Fibroblast of villous mesenchyme (primary cell): ENCODE measurements around the gene COG6. TPM values are rescaled to one million over a fixed set of nuclear protein-coding genes. Genes with fewer than 3 reads are reported as not detected.

Source experiments
- DNase-seq: peaks from one replicate; pipeline ENCODE4 v3.0.0-alpha.2; 2010; ENCODE audit warnings: low read depth
- H3K4me3 ChIP-seq: 2 replicates; pipeline ENCODE4 v1.5.1; 2011; ENCODE audit warnings: low read depth, mild to moderate bottlenecking, low read length
- CTCF ChIP-seq: IDR thresholded peaks from 2 replicates; pipeline ENCODE4 v1.5.1; 2012; ENCODE audit warnings: low read depth, mild to moderate bottlenecking, low read length; ENCODE audit not compliant: insufficient read depth
- total RNA-seq: library from RNA; depleted of rRNA; stranded (reverse); fragments of >200 nt; gene quantifications from 2 replicates; pipeline ENCODE4 v1.2.3, GENCODE V29; 2012

Gene COG6
- total RNA-seq, 1 donor = 67.4 TPM

- H3K4me3 ChIP-seq = no peak overlapping the region
- DNase-seq = no peak
- TF ChIP-seq CTCF = no peak
These were observed 32.0 kb upstream of the COG6 start for GRCh38 chr13:39623466-39623865.

- no peak for DNase-seq
- no peak overlapping the region for H3K4me3 ChIP-seq
- no peak for TF ChIP-seq CTCF
These were observed 24.2 kb upstream of the COG6 start for GRCh38 chr13:39631307-39631706.

GRCh38 chr13:39632994-39633393 is 22.5 kb upstream of the COG6 start:
- DNase-seq = no peak
- no peak overlapping the region for H3K4me3 ChIP-seq
- no peak for TF ChIP-seq CTCF

- no peak for DNase-seq
- H3K4me3 ChIP-seq = no peak overlapping the region
- TF ChIP-seq CTCF = no peak
These were observed 19.9 kb upstream of the COG6 start for GRCh38 chr13:39635564-39635963.

GRCh38 chr13:39637890-39638289 is 17.6 kb upstream of the COG6 start:
- no peak for TF ChIP-seq CTCF
- H3K4me3 ChIP-seq = no peak overlapping the region
- DNase-seq = no peak

GRCh38 chr13:39641645-39642044 is 13.8 kb upstream of the COG6 start:
- DNase-seq = no peak
- no peak for TF ChIP-seq CTCF

GRCh38 chr13:39646122-39646521 is 9.3 kb upstream of the COG6 start:
- TF ChIP-seq CTCF = no peak
- no peak for DNase-seq
- H3K4me3 ChIP-seq = no peak overlapping the region

More at GRCh38 chr13:39641645-39642044, 13.8 kb upstream of the COG6 start:
- no peak overlapping the region for H3K4me3 ChIP-seq
